NCI-H1048 (cell line): ENCODE measurements around the gene WFIKKN1.
"Not testable (repeated sequence)": the region's sequence is repeated elsewhere in the genome, so short reads cannot be mapped to it uniquely, and the experiment has no call there.

Source experiments
- DNase-seq: peaks from one replicate; lab custom pipeline; 2025; lab: John Stamatoyannopoulos, UW

WFIKKN1 gene

DNA sequence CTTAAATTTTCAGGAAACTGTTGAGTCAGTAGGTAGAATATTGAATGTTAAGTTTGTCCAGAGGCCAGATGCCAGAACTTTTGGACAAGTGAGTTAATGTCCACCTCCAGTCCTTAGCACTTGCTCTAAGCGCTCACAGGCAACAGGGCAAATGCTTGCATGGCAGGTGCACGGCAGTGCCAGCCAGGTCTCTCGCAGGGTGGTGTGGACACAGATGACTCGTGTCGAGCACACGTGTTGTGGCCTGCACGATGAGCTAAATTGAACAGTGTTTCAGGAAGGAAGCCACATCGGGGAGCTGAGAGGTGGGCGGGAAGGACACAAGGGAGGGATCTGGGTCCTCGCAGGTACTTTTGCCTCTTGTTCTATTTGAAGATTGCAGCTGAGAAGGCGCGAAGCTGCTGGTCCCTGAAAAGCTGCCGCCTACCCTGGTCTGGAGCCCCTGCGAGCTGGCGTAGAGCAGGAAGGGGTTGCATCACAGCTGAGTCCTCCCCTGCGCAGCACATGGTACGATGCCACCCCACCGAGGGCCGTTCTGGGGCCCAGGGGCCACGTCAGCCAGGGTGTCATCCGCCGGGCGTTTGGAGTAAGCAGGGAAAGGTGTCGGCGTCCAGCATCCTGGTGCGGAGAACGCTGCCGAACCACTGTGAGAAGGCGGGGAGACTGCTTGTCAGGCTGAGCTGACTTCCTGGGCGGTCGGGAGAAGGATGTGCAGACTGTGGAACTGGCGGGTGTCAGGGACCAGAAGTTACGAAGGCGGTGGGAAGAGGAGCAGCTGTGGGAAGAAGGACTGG is 34.6 kb upstream of the WFIKKN1 start:
- no peak for DNase-seq

DNA sequence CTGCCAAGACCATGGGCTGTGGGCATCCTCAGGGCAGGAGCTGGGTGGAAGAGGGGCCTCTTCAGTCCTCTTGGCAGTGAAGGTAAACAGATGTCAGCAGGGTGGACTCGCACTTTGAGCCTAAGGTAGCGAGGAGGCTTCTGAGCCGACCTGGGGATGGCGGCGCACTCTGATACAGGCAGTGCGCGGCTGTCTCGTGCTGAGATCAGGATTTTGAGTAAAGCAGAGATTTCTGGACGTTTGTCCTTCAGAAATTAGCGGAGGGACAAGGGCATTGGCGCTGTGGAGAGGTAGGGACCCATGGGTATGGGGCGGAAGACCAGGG is 34.1 kb upstream of the WFIKKN1 start:
- no peak for DNase-seq

DNA sequence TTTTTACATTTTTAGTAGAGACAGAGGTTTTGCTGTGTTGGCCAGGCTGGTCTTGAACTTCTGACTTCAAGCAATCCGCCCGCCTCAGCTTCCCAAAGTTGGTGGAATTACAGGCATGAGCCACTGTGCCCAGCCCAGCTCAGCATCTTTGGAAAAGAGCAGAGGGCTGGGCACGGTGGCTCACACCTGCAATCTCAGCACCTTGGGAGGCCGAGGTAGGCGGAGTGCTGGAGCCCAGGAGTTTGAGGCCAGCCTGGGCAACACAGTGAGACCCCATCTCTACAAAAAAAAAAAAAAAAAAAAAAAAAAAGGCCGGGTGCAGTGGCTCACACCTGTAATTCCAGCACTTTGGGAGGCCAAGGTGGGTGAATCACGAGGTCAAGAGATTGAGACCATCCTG is 33.1 kb upstream of the WFIKKN1 start:
- not testable (repeated sequence) for DNase-seq

DNA sequence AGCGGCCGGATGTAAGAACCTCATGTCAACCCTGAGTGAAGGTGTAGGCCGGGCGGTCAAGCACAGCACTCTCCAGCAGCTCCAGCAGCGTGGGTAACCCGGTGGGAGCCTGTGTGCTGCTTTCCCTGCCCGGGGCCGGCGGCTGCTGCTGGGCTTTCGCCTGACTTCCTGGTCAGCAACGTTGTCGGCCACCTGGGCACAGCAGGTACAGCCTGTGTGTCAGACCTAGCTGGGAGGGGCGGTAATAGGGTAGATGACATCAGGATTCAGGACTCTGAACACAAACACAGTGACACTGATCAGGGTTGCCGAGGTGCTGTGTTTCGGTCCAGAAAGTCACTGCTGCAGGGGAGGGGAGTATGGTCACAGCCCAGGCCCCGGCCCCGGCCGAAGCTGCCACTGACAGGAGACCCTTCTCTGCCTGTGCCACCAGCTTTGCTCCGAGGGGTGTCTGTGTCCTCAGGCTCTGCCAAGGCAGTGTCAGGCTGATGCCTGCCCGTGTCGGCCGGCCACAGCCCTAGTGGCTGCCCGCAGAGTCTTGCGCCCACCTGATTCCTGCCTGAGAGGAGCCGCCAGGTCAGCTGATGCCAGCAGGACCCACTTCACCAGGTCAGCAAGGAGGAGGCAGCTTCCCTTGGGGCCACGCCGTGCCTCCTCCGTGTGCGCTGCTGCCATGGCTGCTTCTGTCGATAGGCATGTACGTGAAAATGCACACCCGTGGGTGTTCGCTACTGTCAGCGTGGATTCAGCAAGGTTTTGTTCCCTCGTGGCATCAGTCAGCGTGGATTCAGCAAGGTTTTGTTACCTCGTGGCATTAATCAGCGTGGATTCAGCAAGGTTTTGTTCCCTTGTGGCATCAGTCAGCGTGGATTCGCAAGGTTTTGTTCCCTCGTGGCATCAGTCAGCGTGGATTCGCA is 31.7 kb upstream of the WFIKKN1 start:
- no peak for DNase-seq

DNA sequence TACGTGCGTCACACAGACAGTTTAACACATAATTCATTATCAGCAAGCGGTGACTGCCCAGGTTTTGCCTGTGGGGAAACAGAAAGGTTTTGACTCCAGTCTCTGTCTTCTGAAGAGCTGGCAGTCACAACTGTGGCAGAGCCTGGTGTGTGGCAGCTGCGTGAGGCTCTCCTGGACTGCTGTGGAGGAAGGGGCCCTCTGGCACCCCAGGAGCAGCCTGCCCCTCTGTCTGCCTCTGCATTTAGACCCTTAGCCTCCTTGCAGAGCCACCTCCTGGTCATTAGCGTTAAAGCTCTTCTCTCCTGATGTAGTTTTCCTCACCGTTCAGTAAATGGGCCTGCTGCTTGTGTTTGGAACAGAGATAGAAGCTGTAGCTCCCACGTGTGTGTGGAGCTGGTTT is 30.0 kb upstream of the WFIKKN1 start:
- no peak for DNase-seq

DNA sequence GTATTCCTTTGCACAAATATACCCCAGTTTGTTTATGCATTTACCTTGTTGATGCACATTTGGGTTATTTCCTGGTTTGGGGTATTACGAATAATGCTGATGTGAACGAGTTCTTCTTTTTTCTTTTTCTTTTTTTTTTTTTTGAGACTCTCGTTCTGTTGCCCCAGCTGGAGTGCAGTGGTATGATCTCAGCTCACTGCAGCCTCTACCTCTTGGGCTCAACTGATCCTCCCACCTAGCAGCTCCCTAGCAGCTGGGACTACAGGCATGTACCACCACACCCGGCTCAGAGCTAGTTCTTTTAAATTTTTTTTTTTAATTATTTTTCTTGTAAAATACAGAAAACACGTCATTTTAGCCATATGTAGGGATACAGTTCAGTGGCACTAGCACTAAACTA is 26.9 kb upstream of the WFIKKN1 start:
- DNase-seq: no peak

DNA sequence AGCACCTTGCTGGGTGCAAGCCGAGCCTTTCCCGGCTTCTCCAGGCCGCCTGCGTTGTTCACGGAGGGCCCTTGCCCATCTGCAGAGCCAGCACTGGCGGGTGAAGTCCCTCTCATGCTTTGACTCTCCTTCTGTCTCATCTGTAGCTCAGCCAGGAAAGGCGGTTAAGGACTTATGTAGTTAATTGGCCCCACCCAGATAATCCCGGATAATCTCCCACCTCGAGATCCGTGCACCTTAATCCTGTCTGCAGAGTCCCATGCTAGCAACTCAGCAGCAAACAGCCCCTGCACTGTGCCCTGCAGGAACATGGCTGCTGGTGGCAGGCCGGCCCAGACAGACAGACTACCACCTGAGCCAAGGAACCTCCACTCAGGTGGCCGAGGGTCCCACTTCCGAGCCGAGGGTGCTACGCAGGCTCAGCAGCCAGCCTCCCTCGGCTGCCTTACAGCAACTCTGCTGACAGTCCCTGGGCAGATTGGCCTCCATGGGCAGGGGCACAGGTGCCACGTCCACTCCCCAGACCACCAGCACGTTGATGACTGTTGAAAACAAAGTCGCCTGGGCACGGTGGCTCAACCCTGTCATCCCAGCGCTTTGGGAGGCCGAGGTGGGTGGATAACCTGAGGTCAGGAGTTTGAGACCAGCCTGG is 24.0 kb upstream of the WFIKKN1 start:
- DNase-seq: no peak

DNA sequence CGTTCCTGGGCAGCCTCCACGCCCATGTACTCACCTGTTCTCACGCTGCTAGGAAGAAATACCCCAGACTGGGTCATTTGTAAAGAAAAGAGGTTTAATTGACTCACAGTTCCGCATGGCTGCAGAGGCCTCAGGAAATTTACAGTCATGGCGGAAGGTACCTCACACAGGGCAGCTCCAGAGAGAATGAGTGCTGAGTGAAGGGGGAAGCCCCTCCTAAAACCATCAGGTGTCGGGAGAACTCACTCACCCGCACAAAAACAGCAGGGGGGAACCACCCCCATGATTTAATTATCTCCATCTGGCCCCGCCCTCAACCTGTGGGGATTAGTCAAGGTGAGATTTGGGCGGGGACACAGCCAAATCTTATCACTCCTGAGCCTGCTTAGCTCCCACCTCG is 22.8 kb upstream of the WFIKKN1 start:
- no peak for DNase-seq

DNA sequence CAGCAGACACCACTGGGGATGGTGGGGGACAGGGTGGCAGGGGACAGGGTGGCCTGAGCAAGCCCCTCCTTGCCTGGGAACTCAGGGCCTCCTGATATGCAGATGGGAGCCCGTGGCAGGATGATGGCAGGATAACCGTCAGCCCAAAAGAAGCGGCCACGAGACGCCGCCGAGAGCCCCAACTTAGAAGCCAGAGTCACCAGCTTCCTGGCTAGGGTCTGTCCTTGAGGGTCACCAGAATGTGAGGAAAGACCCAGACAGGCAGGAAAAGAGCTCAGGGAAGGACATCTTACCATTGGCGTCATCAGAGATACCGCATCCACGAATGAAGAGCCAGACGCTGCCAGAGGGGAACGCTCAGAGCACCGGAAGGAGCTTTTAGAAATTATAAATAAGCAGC is 21.5 kb upstream of the WFIKKN1 start:
- no peak for DNase-seq

DNA sequence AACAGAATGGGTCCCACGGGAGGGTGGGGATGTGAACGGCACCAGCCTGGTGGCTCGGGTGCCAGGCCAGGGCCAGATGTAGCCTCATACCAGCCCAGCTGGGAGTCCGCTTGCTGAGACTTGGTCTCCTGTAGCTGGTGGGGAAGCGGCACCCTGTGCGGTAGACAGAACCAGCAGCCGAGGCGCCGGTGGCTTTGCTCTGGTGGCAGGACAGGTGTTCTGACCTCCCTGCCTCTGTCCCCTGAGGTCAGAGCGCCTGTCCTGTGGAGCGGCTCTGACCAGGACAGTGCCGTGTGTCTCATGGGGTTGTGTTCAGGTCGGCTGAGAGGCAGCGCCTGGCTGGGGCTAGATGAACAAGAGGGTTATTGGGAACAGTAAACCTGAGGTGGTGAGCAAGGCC is 20.8 kb upstream of the WFIKKN1 start:
- DNase-seq: no peak

DNA sequence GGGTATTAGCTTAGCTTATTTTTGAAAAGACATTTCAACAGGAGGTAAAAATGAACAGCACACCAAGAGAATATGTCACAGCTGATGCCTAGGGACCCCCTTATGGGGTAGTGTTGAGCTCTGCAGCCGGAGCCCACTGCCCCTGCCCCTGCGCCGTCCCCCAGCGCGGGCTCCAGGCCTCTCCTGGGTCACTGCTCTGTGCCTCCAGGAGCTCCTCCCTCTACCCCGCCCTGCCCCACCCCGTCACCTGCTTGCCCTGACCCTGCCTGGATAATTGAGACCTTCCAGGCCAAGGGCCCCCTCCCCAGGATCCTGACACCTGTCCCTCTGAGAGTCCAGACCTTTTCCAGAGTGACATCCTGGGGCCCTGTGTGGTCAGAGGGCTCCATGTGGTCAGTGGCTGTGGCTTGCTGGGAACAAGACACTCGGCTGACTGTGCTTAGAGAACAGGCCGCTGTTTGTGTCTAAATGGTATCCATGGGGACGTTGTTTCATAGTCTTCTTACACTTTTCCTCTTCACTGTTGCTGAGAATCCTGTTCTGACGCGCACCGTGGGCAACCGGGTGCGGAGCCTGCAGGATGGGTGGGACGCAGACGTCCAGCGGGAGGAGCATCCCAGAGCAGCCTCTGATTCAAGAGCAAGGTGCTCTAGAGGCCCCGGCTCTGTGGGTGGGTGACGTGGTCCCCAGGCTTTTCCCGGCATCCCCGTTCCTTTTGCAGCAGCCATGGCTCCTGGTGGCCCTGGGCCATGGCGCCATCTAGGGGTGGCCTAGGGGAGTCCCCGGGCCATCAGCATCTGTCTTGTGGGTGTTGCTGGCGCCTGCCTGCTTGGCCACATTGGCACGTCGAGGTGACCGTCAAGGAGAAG is 20.0 kb upstream of the WFIKKN1 start:
- DNase-seq: no peak

DNA sequence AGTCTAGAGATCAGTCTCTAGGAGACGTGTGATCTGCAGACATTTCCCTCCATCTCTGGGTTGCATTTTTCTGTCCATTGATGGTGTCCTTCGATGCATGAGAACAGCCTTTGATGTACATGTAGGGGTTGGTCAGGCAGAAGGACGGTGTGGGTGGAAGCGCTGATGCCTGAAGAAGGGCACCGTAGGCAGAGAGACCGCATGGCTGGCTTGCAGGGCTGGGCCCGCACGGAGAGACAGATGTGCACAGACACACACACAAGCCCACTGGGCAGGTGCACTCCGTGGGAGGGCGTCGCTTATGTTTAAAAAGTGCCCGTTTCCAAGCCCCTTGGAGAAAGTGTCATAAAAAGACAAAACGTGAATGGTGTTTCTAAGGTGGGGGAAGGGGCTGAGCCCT is 15.7 kb upstream of the WFIKKN1 start:
- no peak for DNase-seq

DNA sequence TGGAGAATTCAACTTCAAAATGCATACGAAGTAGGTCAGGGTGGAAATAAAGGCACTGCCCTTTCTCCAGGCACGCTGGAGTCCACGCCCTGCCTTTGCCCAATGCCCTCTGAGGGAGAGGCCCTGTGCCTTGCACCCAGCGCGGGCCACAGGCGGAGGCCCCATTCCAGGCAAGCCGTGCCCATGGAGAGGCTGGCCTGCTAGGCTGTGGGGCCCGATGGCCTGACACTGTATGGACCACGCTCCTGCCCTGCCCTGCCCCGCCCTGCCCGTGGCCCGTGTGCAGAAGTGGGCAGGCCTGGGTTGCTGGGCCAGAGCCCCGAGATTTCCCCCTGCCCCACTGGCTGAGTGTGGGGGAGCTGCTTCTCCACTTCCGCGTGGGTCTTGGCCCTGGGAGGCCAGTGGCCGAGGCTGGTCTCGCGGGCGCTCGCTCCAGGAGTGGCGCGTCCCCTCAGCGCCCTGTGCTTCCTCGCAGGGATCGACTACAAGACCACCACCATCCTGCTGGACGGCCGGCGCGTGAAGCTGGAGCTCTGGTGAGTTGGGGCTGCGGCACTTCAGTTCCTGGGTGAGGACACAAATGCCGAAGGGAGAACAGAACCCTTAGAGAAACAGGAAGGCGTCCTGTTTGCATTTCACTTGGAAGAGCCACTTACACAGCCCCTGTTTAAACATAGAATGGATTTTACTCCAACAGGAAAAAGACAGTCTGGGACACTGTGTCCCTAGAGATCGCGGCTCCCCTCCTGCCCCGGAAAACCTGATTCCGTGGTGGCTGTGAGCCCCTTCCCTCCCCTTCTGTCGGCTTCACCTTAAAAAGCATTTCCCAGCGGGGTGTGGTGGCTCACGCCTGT is 13.8 kb upstream of the WFIKKN1 start:
- DNase-seq: no peak

DNA sequence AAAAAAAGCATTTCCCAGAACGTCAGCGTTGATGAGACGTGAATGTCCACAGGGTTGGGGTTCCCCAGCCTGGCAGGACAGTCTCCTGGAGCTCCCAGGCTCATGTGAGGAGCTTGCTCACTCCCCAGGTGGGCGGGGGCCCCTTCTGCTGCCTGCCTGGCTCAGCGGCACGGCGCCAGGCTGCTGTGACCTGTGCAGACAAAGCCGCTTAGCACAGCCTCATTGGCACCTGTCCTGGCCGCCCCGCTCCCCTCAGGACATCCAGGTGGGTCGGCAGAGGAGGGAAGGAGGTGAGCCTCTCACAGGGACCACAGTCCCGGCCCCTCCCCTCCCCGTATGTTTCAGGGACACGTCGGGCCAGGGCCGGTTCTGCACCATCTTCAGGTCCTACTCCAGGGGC is 12.9 kb upstream of the WFIKKN1 start:
- no peak for DNase-seq

DNA sequence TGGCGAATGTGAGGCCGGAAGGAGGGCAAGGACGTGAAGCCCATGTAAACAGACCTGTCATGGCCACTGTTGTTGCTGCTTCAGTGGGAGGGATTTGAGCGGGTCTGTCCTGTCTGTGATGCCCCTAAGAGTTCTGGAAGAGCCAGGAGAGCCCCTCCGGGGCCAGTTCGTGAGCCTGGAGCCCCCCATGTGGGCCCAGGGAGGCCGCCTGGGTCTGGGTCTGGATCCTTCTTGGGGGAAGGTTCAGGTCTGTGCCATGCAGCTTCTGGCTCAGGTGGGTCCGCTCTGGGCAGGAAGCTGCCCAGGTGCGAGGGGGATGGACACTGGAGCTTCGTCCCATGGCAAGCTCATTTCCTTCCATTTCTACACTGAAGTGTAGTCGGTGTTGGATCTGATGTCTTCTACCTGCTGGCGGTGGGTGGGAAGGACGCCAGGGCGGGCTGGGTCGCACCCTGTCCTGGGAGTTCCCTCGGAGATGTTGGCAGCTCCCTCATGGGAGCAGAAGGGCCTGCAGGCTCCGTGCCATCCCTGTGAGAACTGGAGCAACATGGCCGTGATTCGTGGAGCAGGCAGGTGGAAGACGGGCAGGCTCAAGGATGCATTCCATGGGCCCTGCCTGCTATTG is 11.2 kb upstream of the WFIKKN1 start:
- DNase-seq: no peak

DNA sequence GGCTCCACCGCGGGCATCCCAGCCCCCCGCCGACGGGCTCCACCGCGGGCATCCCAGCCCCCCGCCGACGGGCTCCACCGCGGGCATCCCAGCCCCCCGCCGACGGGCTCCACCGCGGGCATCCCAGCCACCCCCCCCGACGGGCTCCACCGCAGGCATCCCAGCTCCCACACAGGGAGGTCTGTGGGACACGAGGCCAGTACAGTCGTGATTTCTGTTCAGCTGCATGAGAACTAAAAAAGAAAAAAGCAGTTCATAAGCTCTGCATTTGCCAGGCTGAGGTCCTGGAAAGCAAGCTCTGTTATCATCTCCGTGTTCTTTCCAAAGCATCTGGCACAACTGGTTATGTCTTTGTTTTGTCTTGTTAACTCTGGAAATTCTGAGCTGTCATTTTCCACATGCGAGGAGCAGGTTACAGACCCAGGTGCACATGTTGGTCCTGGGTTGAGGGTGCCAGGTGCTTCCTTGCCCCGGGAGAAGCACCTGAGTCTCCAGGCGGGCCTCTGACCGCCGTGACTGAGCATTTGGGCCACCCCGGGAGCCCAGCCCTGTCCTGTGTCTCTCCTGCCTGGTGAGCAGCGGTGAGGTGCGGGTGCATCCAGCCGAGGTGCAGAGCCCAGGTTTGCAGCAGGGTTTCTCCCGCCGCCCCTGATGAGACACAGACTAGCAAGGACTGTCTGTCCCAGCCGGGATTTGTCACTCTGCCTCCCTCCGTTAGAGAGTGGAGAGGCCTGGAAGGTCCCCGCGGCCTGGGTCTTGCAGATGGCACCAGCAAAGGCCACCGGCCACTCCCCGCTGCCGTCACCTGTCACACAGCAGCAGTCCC is 9.9 kb upstream of the WFIKKN1 start:
- DNase-seq: no peak

DNA sequence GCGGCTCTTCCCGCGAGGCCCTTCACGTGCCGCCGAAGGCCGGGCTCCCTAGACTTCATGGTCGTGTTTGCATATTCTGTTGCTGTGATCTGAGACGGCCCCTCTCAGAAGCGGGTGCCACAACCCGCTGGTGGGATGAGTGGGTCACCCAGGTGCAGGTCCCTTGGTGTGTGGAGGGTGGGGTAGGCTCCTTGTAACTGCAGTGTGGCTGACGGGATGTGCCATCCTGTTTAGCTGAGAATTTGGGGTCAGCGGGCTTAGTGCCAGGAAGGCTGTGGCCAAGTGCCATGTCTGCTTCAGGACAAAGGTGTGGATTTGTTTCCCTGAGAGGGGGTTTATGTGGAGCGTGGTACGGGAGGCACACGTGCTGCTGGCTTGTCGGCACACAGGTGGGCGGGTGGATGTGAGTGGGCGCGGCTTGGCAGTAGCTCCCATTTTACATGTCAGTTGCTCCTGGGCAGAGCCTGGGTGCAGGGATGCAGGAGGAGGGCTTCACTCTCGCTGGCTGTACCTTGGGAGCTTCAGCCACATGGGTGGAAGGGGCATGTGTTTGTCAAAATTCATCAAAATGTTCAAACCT is 9.2 kb upstream of the WFIKKN1 start:
- no peak for DNase-seq

DNA sequence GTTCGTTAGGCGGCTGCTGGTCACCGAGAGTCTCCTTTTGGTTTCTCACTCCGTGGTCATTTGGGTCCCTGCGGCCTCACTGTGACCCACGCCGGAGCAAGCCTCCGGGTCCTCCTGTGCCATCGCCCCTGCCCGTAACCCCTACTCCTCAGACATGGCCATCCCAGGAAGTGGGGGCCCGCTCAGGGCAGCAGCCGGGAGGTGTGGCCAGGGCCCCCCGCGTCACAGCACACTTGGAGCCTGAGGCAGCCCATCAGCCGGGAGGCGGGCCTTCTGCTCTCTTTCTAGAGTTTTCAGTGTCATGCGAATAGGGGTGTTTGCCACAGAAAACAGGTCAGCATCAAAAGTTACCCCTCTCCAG is 7.9 kb upstream of the WFIKKN1 start:
- DNase-seq: no peak

DNA sequence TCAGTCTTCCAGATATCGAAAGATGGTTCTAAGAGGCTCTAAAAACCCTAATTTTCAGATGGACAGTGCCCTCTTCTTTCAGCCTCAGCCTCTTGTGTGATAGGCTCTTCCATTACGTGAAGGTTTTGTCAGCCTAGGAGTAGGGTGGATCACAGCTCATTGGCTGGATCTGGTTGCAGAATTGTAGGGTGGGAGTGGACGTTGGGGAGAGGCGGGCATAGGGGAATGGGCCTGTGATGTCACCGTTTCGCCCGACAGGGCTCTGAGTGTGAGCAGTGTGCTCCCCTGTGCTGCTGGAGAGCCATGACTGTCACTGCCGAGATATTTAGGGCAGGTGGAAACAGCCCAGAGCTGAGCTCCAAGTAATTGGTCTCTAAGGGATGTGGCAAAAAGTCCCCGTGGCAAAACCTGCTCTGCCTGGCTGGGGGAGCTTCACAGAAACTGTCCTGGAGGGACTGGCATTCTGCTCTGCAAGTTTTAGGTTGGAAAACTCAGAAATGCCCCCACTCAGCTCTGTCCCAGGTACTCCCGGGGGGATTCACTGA is 6.2 kb upstream of the WFIKKN1 start:
- no peak for DNase-seq
